ENCODE results near the gene UFM1. TPM values are rescaled to one million over a fixed set of nuclear protein-coding genes. Genes with fewer than 3 reads are reported as not detected.
"Not testable (repeated sequence)": the region's sequence is repeated elsewhere in the genome, so short reads cannot be mapped to it uniquely, and the experiment has no call there.

Gene UFM1
- total RNA-seq, 1 experiment from 2014 or later = 101 TPM

DNA sequence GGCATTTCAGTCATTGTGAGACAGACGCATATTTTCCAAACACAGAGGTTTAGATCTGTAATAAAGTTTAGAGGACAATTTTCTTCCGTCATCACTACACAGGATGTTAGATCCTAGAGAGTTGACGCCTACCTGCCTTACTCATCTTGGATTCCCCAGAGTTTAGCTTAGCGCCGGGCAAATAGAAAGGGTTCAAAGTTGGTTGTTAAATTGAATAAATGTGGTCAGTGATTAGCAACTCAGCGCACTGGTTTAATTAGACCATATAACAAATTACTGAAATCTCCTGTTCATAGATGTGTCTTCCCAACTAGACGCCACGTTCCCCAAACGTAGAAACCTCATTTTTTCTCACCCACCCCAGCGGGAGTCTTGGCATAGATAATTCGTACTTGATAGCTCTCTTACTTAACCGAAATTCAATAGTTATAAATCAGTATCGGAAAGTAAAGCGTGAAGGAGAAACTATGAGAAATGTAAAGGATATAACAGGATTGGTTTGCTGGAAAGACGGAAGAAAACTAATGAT lies 726 bp upstream of the UFM1 start:
- peak overlapping the region; percentile 90; the same call in 1 of the 2 replicates for H3K27ac ChIP-seq
- H3K4me3 ChIP-seq = peak overlapping the region; percentile 71
- no peaks in the 10 kb centered on the region; the same call in 1 of the 2 replicates for H3K4me1 ChIP-seq
- H3K27me3 ChIP-seq = no peaks in the 10 kb centered on the region
- peaks cover 11% of the 10 kb centered on the region for H3K36me3 ChIP-seq
- H3K9me3 ChIP-seq (replicated peaks) = no peaks in the 10 kb centered on the region
- no peak for DNase-seq

DNA sequence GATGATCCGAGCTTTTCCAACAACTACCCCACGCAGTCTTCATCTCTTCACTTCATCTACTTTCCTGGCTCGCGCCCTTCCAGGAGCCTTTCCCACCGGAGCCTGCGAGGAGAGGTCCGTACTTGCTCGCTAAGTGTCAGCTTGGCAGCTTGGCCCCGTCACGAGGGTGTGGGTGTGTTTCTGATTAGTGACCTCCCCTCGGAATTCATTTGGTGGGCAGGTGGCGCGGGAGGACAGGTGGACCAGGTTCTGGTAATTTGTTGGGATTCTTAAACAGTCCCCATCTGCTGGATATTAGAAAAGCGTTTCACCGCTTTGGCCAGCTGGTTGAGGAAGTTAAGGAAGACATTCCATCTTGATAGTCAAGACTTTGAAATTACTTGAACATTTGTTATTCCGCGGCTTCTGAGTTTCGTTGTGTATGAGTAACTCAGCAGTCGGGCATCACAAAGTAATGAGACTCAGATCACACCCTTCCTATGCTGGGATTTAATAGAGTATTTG lies 515 bp downstream of the UFM1 start:
- peak in 1 of 2 experiments; percentile 55 for DNase-seq
- Histone ChIP-seq H3K36me3 (peaks cover 24% of the 10 kb centered on the region), H3K27me3 (no peaks in the 10 kb centered on the region), H3K4me3 (peak overlapping the region; percentile 71), H3K27ac (peak overlapping the region; percentile 90), H3K9me3 (replicated peaks) (no peaks in the 10 kb centered on the region), H3K4me1 (no peaks in the 10 kb centered on the region; the same call in 1 of the 2 replicates)

GRCh38 chr13:38355595-38356119 lies 6.0 kb downstream of the UFM1 start:
- peaks cover 47% of the 10 kb centered on the region for H3K36me3 ChIP-seq
- H3K4me3 ChIP-seq = no peak overlapping the region
- no peaks in the 10 kb centered on the region; the same call in 1 of the 2 replicates for H3K4me1 ChIP-seq
- H3K9me3 ChIP-seq (replicated peaks) = no peaks in the 10 kb centered on the region
- H3K27me3 ChIP-seq = no peaks in the 10 kb centered on the region
- H3K27ac ChIP-seq = no peak overlapping the region
- no peak for DNase-seq

GRCh38 chr13:38358684-38359083 lies 9.0 kb downstream of the UFM1 start:
- no peak for DNase-seq
- no peak overlapping the region for H3K4me3 ChIP-seq
- peaks cover 56% of the 10 kb centered on the region for H3K36me3 ChIP-seq
- H3K27me3 ChIP-seq = no peaks in the 10 kb centered on the region
- no peaks in the 10 kb centered on the region for H3K9me3 ChIP-seq (replicated peaks)
- H3K27ac ChIP-seq = no peak overlapping the region
- H3K4me1 ChIP-seq = no peaks in the 10 kb centered on the region

DNA sequence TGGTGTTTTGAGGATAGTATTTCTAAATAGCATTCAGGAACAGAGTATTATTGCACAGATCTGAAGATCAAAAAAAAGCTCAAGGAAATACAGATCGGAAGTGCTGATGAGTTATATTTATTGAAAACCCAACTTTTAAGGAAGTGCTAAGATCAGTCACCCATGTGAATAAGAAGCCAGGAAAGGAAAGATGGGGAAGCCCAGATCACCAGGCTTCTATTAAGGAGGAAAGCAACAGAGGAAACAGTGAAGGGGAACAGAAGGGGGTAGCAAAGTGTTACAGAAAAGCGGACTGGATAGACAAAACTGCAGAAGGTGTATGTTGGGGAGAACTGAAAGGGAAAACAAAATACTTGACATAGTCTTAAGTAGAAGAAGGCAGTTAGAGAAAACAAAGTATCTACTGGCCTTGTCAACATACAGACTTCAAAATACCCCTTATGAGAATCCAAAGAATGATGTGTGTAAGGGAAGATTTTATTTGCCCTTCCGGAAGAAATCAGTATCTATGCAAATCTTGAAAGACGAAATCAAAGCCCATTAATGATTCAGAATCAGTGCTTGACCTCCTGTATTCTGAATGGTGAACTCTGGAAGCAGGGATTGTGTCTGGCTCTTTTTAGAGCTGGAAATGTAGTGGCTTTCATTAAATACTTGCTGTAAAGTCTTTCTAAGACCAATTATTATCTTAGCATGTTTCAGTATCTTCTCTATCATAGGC lies 12.1 kb downstream of the UFM1 start:
- Histone ChIP-seq H3K4me3 (no peak overlapping the region), H3K9me3 (replicated peaks) (no peaks in the 10 kb centered on the region), H3K4me1 (no peaks in the 10 kb centered on the region), H3K27ac (no peak overlapping the region), H3K27me3 (no peaks in the 10 kb centered on the region), H3K36me3 (peaks cover 34% of the 10 kb centered on the region)
- no peak for DNase-seq

DNA sequence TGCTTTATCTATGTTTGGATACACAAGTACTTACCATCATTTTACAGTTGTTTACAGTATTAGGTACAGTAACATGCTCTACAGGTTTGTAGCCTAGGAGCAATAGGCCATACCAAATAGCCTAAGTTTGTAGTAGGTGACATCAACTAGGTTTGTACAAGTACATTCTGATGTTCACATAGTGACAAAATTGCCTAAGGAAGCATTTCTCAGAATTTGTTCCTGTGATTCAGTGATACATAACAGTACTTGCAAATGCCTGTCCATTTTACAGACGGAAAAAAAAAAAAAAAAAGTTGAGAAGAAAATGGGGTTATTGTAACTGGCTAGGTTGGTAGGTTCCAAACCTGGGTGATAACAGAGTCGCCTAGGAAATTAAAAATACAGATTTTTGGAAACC lies 13.6 kb downstream of the UFM1 start:
- Histone ChIP-seq H3K9me3 (replicated peaks) (no peaks in the 10 kb centered on the region), H3K4me1 (no peaks in the 10 kb centered on the region), H3K27ac (no peak overlapping the region), H3K4me3 (no peak overlapping the region), H3K36me3 (peaks cover 29% of the 10 kb centered on the region), H3K27me3 (no peaks in the 10 kb centered on the region)
- no peak for DNase-seq

DNA sequence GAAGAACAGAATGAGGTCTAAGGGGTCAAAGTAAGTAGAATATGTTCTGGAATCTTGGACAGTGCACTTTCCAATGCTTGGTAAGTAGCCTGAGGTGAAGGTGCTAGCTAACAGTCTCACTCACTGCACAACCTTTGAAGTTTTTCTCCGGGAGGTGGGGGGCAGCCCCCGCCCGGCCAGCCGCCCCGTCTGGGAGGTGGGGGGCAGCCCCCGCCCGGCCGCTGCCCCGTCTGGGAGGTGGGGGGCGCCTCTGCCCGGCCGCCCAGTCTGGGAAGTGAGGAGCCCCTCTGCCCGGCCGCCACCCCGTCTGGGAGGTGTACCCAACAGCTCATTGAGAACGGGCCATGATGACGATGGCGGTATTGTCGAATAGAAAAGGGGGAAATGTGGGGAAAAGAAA lies 14.1 kb downstream of the UFM1 start:
- not testable (repeated sequence) for H3K4me1 ChIP-seq; H3K4me3 ChIP-seq; DNase-seq; H3K27ac ChIP-seq; H3K9me3 ChIP-seq (replicated peaks); H3K27me3 ChIP-seq
- H3K36me3 ChIP-seq = peaks cover 29% of the 10 kb centered on the region

GRCh38 chr13:38365661-38366060 lies 16.0 kb downstream of the UFM1 start:
- peaks cover 20% of the 10 kb centered on the region for H3K36me3 ChIP-seq
- H3K4me1 ChIP-seq = no peaks in the 10 kb centered on the region
- no peaks in the 10 kb centered on the region for H3K9me3 ChIP-seq (replicated peaks)
- no peak overlapping the region for H3K4me3 ChIP-seq
- no peaks in the 10 kb centered on the region for H3K27me3 ChIP-seq
- no peak overlapping the region for H3K27ac ChIP-seq
- DNase-seq = no peak

DNA sequence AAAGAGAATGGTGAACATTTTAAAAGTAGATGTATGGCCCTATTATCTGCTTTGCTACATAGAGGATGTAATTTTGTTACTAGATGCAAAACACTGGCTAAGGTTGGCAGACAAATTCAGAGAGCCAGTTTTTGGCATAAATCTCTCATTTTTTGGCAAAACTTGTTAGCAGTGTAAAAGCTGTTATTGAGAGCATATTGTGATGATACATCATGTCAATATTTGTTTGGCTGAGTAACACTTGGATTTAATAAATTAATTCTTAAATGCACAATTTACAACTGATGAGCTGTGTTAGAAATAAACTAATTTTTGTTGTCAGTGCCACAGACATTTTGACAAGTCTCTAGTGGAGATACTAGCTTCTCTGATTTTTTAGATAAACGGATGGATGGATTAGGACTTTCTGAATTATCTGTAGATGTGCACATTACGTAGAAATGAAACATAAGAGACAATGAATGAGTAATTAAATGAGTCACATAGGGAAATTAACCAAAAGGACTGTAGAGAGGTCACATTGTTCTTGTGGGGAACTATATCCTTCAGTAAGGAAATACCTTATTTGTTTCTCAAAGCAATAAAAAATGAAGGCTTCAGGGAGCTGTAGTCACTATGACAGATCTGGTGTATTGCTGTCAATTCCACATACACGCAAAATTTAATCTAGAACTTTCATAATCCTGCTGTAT lies 17.4 kb downstream of the UFM1 start:
- DNase-seq = no peak
- Histone ChIP-seq H3K4me1 (no peaks in the 10 kb centered on the region), H3K9me3 (replicated peaks) (no peaks in the 10 kb centered on the region), H3K4me3 (no peak overlapping the region), H3K27me3 (no peaks in the 10 kb centered on the region), H3K36me3 (peaks cover 12% of the 10 kb centered on the region), H3K27ac (no peak overlapping the region)

- no peaks in the 10 kb centered on the region for H3K4me1 ChIP-seq
- H3K27ac ChIP-seq = no peak overlapping the region
- no peaks in the 10 kb centered on the region for H3K36me3 ChIP-seq
- H3K4me3 ChIP-seq = no peak overlapping the region
- H3K27me3 ChIP-seq = no peaks in the 10 kb centered on the region
- H3K9me3 ChIP-seq (replicated peaks) = no peaks in the 10 kb centered on the region
- no peak for DNase-seq
Measured at GRCh38 chr13:38369058-38369457, 19.4 kb downstream of the UFM1 start.

GRCh38 chr13:38370096-38370495 lies 20.4 kb downstream of the UFM1 start:
- DNase-seq; H3K36me3 ChIP-seq; H3K9me3 ChIP-seq (replicated peaks); H3K4me3 ChIP-seq; H3K27me3 ChIP-seq; H3K27ac ChIP-seq; H3K4me1 ChIP-seq: not testable (repeated sequence)

DNA sequence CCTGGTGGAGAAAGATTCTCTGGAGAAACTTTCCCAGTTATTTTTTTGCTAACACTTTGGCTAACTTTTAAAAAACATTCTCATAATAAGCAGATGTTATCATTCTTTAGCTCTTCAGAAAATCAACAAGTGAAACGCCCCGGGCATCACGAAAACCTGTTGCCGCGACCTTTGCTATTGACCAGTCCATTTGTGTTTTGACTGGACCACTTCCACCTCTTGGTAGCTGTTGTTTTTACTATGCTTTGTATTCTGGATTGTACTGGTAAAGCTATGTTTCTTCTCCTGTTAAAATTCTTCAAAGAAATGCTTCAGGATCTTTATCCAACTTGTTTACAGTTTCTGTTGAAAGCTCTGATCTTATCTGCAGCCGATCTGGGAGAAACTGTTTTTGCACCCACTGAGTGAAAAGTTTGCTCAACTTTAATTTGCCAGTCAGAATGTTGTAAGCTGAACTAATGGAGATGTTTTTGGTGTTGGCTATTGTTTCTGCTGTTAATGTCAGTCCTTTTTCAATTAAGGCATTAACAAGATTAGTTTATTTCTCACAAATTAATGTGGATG lies 23.3 kb downstream of the UFM1 start:
- no peak for DNase-seq
- H3K36me3 ChIP-seq = no peaks in the 10 kb centered on the region
- H3K4me3 ChIP-seq = no peak overlapping the region
- H3K9me3 ChIP-seq (replicated peaks) = no peaks in the 10 kb centered on the region
- no peaks in the 10 kb centered on the region for H3K4me1 ChIP-seq
- no peaks in the 10 kb centered on the region for H3K27me3 ChIP-seq
- no peak overlapping the region for H3K27ac ChIP-seq

DNA sequence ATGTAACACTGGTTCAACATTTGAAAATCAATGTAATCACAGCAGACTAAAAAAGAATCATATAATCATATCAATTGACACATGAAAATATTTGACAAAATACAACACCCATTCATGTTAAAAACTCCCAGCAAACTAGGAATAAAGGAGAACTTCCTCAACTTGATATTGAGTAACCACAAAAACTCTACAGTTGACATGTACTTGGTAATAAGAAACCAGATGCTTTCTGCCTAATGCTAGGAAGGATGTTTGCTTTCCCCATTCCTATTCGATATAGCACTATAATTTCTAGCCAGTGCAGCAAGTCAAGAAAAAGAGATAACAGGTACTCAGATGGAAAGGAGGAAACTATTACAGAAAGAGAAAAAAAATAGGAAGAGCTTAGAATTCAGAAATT lies 26.9 kb downstream of the UFM1 start:
- H3K4me3 ChIP-seq = no peak overlapping the region
- DNase-seq = no peak
- no peaks in the 10 kb centered on the region for H3K27me3 ChIP-seq
- H3K4me1 ChIP-seq = no peaks in the 10 kb centered on the region
- no peak overlapping the region for H3K27ac ChIP-seq
- no peaks in the 10 kb centered on the region for H3K9me3 ChIP-seq (replicated peaks)
- H3K36me3 ChIP-seq = no peaks in the 10 kb centered on the region

- Histone ChIP-seq H3K27ac (no peak overlapping the region), H3K27me3 (no peaks in the 10 kb centered on the region), H3K4me3 (no peak overlapping the region), H3K4me1 (peaks cover 13% of the 10 kb centered on the region), H3K9me3 (replicated peaks) (no peaks in the 10 kb centered on the region), H3K36me3 (no peaks in the 10 kb centered on the region)
- DNase-seq = no peak
Measured at GRCh38 chr13:38381890-38382289, 32.2 kb downstream of the UFM1 start.

- Histone ChIP-seq H3K4me1 (peaks cover 17% of the 10 kb centered on the region), H3K4me3 (no peak overlapping the region), H3K36me3 (no peaks in the 10 kb centered on the region), H3K27ac (no peak overlapping the region), H3K9me3 (replicated peaks) (no peaks in the 10 kb centered on the region), H3K27me3 (no peaks in the 10 kb centered on the region)
- no peak for DNase-seq
Measured at GRCh38 chr13:38382946-38383345, 33.3 kb downstream of the UFM1 start.

Measured in SJCRH30 (cell line).